Fibroblast of skin of left biceps (primary cell): ENCODE measurements around the gene CDCP2.

Experiments
- DNase-seq, 2 experiments: peaks; one replicate each; pipeline ENCODE4 v3.0.0-alpha.2; 2013; ENCODE audit warnings: low read depth in 2 of 2

CDCP2 gene

DNA sequence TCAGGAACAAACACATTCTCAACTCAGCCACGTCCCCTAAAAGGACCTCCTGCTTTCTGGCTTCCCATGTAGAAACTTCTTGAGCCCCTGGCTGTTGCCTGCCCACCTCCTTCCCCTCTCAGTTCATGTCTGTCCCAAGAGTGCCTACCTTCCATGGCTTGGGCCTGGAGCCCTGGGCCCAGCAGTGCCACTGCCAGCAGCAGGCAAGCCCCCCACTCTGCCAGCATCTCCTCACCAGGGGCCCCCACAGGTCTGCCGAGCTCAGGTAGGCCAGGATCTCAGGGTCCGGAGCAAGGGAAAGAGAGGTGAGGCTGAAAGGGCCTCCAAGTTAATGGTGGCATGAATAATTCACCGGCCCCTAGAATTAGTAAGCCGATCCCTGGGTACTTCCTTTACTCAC, at the start of gene CDCP2:
CDCP2 (minus strand) TSS at position 305 of the 400 bp plus-strand sequence; CDS start at position 227, 78 bp downstream.
- DNase-seq = no peak

DNA sequence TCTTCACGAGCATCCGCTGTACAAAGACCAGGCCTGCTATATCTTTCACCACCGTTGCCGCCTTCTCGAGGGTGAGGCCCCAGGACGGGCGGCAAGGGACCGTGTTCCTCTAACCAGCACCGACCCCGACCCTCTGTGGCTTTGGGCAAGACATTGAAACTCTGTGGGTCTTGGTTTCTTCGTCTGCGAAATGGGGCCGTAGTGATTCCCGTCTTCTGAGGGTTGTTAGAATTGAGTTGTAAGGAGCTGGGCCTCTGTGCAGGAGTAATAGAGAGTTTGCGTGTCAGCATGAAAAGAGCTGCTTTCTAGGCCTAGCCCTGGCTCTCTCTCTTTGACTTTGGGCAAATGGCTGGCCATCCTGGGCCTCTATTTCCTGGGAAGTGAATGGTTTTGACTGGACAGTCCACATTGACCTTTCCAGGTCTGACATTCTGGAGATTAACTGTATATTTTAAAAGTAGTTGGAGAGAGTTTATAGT, 47.8 kb upstream of the CDCP2 start:
- DNase-seq = no peak

DNA sequence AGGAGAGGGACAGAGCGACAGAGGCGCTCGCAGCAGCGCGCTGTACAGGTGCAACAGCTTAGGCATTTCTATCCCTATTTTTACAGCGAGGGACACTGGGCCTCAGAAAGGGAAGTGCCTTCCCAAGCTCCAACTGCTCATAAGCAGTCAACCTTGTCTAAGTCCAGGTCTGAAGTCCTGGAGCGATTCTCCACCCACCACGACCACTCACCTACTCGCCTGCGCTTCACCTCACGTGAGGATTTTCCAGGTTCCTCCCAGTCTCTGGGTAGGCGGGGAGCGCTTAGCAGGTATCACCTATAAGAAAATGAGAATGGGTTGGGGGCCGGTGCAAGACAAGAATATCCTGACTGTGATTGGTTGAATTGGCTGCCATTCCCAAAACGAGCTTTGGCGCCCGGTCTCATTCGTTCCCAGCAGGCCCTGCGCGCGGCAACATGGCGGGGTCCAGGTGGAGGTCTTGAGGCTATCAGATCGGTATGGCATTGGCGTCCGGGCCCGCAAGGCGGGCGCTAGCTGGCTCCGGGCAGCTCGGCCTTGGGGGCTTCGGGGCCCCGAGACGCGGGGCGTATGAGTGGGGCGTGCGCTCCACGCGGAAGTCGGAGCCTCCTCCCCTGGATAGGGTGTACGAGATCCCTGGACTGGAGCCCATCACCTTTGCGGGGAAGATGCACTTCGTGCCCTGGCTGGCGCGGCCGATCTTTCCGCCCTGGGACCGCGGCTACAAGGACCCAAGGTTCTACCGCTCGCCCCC, 47.1 kb upstream of the CDCP2 start, which contains the start of the genes CYB5RL and MRPL37:
CYB5RL (minus strand) TSS at position 266 of the 754 bp plus-strand sequence. CDS start 4,414 bp downstream, outside the sequence.
MRPL37 (plus strand) TSS at position 403 of the 754 bp plus-strand sequence; CDS start at position 480, 77 bp downstream.
- peak; percentile 92 for DNase-seq

DNA sequence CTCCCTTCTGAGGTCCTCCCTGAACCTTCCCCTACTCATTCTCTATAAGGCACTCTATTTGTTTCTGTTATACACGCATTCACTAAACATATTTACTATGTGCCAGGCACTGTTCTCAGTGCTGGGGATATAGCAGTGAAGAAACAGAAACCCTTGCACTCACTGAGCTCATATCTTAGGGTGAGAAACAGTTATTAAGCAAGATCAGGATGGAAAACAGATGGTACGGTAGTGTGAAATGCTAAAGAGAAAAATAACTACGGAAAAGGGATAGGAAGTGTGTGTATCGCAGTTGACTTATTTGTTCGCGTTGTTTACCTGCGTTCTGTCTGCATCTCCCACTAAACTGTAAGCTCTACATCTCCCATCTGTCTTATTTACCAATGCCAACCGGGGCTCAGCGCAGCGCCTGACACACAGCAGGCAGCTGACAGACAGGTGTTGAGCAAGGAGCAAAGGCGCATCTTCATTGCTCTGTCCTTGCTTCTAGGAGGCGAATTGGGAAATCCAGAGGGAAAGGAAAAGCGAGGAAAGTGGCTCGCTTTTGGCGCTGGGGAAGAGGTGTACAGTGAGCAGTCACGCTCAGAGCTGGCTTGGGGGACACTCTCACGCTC, 46.5 kb upstream of the CDCP2 start:
- no peak for DNase-seq

DNA sequence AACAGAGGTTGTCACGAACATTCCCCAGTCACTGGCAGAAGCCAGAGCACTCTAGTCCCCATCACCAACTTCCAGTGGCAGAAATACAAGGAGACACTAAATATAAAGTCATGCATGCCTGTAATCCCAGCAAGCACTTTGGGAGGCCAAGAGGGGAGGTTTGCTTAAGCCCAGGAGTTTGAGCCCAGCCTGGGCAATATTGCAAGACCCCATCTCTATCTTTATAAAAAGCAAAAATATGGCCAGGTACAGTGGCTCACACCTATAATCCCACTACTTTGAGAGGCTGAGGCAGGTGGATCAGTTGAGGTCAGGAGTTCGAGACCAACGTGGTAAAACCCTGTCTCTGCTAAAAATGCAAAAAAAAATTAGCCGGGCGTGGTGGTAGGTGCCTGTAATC, 40.7 kb upstream of the CDCP2 start:
- no peak for DNase-seq

DNA sequence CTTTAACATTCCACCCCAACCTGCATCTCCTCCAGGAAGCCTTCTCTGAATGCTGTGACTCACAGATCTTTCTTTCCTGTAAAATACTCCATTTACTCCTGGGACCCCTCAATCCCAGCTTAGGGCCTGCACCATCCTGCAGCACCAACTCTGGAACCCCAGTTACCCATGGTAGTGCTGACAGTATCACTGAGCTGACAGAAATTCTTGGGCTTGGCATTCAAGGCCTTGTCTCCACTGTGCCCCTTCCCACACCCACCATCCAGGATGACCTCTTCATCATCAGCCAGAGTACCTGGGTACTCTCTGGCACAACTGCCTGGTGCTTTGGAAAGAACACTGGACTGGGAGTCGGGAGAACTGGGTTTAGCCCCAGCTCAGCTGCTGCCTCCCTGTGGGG, 38.7 kb upstream of the CDCP2 start:
- DNase-seq = no peak

DNA sequence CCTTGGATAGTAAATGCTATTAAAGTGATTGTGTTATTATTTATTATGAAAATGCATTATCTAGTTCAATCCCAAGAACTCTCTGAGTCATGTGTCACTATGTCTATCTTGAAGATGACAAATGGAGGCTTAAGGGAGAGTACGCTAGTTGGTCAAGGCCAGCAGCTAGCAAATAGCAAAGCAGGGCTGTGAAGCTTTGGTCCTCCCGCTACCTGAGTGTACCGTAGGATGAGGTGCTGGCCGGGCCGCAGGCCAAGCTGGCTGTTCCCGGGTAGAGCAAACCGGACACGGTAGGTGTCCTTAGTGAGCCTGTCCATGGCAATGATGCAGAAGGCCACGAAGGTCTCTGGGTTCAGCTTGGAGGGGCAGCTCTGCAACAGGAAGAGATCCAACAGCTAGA, 37.7 kb upstream of the CDCP2 start:
- DNase-seq = no peak

DNA sequence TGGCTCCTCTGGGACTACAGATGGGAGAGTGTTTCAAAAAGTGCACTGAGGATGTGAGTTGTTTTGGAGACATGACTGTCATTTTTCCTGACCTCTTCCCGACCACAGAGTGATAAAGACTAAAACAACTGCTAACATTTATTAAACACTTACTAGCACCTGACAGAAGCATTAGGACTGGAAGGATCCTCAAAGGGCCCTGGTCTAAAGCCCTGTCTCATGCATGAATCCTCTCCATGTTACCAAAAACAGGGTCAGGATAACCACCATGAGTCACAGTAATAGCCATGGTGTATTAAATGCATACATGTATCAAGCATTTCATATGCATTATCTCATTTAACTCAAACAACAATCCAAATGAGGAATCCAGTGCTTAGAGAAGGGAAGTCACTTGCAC, 35.5 kb upstream of the CDCP2 start:
- DNase-seq = no peak

DNA sequence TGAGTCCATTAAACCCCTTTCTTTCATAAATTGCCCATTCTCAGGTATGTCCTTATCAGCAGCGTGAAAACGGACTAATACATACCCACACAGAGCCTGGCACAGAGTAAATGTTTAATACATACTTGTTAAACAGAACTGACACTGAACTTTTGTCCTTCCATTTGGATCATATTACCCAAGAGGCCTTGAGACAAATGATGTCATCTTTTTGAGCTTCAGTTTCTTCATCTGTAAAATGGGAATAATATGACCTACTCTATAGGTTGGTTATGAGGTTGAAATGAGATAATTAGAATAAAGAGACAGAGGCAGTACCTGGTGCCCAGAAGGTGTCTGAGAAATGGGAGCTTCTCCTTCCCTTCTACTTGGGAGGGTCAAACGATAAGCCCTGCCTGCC, 33.3 kb upstream of the CDCP2 start:
- no peak for DNase-seq

DNA sequence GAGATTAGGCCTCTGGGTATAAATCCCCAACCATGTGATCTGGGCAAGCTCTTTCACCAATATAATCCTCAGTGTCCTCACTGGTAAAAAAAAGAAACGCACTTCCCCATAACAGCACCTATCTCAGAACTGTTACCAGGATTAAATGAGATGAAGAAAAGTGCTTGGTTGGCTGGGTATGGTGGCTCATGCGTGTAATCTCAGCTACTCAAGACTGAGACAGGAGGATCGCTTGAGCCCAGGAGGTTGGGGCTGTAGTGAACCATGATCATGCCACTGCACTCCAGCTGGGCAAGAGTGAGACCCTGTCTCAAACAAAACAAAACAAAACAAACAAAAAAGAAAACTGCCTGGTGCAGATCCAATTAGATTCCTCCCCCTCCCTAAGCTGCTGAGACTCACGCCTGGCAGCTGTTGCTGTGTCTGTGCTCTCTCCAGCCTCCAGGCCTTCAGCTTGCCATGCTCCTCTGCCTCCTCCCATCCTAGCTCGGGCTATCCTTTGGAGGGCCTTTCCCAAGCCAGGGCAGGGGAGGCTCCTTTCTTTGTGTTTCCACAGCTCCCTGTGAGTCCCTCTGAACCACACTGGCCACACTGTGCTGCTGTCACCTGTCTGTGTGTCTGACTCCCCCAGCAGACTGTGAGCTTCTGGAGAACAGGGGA, 28.0 kb upstream of the CDCP2 start:
- DNase-seq = no peak

DNA sequence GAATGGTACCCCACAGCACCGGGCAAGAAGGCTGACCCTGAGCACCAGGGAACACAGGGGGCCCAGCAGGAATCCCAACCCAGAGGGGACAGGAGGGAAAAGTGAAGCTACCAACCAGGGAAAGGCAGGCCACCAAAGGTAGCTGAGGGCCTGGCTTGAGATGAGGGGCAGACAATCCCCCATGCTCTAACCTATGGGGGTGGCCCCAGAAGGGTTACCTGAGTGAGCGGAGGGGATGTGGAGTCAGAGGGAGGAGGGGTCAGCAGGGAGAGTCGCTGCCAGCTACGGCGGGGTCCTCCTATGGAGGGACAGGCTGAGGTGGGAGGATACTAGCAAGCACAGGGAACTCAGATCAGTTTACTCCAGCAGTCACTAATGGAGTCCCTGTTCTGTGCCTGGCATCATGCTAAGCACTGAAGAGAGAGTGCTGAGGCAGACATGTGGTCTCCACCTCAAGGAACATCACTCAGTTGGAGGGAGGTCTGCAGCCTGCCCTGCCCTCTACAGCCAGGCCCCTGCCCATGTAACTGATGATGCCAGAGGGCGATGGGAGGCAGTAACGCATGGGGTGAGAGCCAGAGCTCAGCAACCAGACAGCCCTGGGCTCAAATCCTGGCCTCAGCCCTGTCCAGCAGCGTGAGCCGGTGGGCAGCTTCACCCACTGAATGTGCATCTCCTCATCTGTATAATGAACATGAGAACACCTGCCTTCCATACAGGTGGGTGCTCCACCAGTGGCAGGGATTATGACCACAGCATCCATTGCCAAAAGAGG, 25.7 kb upstream of the CDCP2 start:
- no peak for DNase-seq

DNA sequence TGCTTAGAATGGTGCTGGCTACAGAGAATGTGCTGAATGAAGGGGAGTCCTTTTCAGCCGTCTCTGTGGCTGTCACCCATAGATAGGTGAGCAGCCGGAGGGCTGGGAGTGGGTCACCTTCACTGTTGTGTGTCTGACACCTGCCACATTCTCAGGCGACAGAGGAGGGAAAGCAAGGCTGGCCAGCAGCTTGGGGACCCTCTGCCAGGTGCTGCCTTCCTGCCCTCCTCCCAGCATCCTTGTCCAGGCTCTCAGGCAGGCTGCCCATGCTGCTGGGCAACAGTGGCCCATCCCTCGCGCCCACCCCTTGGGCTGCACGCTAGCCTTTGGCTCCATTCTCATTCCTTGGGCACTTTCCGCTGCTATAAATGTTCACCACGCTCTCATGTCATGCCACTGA, 24.9 kb upstream of the CDCP2 start:
- DNase-seq = no peak

DNA sequence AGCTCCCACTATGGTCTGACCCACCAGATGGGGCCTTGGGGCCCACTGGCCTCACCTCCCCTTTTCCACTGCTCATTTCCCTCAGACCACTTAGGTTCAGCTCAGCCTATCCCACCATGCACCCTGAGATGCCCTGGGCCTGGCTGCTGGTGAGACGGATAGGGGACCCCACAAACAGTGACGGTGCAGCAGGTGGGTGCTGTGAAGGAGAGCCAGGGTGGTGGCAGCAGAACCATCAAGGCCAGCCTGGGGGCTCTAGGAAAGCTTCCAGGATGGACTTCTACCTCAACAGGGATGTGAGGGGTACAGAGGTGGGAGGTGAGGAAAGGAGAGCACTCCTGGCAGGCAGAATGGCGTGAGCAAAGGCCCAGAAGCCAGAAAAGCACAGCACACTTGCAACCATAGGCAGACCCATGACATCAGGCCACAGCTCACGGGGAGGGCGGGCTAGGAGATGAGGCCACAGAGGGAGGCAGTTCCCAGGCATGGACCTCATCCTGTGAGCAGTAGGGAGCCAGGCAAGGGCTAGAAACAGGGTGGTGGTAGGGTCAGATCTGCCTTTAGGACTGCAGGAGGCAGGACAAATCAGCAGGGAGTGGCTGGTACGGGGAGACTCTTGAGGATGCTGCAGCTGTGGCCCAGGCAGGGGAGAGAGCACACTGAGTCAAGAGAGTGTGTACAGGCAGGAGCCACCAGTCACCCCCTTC, 24.0 kb upstream of the CDCP2 start:
- DNase-seq = no peak

DNA sequence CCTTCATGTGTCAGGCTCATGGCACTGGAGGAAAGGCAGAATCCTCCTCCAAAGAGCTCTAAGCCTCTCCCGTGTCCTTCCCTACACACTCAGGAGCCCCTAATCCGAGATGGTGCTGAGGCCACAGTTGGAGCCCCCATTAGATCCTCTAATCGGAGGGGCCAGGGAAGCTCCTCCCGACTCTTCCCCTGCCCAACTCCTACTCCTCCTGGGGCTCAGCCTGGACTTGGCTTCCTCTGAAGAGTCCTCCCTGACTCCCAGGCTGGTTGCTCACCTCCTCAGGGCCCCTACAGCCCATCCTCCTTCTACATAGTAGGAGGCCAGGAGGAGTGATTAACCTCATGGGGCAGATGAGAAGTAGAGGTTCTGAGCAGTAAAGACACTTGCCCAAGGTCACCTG, 21.3 kb upstream of the CDCP2 start:
- DNase-seq = no peak

DNA sequence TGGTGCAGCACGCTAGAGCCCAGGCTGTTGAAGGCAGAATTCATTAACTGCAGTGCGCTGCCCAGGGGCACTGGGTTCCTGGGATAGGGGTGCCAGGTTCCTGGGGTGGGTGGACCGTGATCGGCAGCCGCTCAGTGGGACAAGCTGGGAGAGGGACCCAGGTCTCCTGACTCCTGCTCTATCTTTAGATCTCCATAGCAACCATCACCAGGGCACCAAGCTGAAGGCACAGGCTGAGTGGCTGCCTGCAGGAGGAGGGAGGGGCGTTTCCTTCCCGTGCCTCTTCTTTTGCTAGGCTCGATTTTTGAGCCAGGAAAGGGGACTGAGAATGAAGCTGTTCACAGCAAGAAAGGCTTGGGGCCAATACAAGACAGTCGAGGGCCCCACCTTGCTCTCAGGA, 20.9 kb upstream of the CDCP2 start:
- DNase-seq = no peak

DNA sequence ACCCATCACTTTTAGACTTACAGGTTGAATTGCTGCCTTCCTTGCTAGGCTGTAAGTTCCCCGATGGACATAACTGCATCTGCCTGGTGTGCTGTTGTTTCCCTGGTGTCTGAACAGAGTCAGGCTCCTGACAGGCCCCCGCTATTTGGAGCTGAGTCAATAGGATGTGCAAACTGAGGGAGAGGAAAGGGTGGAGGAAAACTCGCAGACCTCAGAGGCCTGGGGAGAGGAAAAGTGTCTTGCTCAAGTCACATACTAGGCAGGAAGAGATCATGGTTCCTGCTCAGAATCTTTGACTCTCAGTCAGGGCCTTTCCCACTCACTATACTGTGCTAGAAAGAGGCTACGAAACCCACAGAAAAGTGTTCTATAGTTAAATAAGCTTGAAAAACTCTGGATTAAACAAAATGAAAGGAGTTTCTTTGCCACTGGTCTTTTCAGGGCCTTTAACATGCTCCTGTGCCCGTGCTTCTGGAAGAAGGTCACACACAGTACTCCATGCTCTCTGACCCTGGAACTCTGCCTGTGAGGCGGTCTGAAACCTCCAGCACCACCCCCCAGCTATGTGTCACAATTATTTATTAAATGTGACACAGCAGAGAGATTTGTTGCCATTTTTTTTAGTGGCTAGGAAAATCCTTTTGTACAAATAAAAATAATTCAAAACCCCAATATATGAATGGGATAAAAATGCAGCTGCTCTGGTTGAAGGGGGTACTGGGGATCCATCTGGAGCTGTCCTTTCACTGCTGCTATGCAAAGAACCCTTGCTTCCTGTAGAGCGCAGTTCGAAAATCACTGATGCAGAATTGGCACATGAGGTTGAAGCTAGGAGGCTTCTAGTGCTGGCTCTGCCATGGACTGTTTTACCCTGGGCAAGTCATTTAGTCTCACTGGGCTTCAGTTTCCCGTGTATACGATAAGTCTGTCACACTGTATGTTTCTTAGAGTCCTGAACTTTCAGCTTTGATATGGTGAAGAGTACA, 20.1 kb upstream of the CDCP2 start:
- DNase-seq = peak; percentile 3 to 5

DNA sequence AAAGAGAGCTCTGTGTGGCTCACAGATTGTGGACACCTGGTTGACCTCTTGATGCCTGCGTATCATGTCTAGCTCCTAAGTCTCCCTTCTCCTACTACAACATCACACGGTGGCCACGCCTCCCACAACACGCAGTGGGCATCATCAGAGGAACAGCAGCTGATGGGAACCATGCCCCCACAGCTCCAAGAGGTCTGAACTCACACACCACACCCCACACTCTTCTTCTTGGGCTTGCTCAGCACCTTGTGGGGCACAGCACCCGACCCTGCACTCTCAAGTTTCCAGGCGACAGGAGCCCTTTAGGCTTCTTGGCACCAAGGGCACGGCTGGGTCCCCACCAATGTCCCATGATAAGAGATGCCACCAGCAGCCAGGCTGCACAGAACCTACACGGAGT, 18.8 kb upstream of the CDCP2 start:
- DNase-seq = no peak

DNA sequence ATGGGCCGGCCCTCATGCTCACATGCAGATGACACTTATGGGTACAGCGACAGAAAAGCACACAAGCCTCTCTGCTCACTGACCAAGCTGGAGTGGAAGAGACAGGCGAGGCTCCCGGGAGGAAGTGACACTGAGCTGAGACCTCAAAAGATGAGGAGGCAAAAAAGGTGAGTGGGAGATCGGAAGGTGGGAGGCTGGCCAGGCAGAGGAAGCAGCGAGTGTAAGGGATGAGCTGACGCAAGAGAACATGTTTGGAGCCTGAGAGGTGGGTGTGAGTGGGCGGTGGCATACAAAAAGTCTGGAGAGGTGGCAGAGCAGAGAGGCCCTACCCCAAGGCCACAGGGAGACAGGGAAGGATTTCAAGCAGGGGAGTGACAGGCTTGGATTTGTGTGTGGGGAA, 18.2 kb upstream of the CDCP2 start:
- DNase-seq = no peak

DNA sequence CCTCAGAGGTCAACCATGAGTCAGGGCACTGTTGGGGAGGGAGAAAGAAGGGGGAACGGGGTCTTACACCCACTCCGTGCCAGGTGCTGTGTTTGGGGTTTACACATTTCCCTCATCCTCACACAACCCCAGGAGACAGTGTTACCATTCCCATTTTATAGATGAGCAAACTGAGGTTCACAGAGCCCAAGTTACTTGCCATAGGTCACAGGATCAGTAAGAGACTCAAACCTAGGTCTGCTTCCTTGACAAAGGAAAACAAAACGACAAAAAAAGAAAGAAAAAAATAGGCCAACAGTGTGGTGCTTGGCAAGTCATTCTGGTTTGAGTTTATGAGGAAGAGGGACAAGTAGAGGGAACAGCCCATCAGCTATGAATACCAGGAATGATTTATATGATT, 16.3 kb upstream of the CDCP2 start:
- no peak for DNase-seq
